HG03139 (cell line): Measurements from ENCODE around the gene ROCK2.

Experiments
- ATAC-seq: cut with Tn5 transposase; IDR thresholded peaks from one replicate; pipeline ENCODE4 v1.9.1; 2021; ENCODE audit not compliant: unreplicated experiment

Gene ROCK2

GRCh38 chr2:11312770-11313471, 31.5 kb downstream of the ROCK2 start:
- ATAC-seq = no peak

GRCh38 chr2:11311543-11311942, 32.9 kb downstream of the ROCK2 start:
- ATAC-seq = no peak

- no peak for ATAC-seq
Observed at GRCh38 chr2:11310212-11310611, 34.2 kb downstream of the ROCK2 start.

- no peak for ATAC-seq
Observed at GRCh38 chr2:11309706-11310105, 34.7 kb downstream of the ROCK2 start.

- ATAC-seq = no peak
Observed at GRCh38 chr2:11307764-11308415, 36.5 kb downstream of the ROCK2 start.

- ATAC-seq = no peak
Observed at GRCh38 chr2:11305958-11306357, 38.5 kb downstream of the ROCK2 start.

- no peak for ATAC-seq
Observed at GRCh38 chr2:11305338-11305737, 39.1 kb downstream of the ROCK2 start.

GRCh38 chr2:11304476-11304875, 40.0 kb downstream of the ROCK2 start:
- no peak for ATAC-seq

GRCh38 chr2:11303290-11304013, 41.0 kb downstream of the ROCK2 start:
- ATAC-seq = no peak

GRCh38 chr2:11299439-11299838, 45.0 kb downstream of the ROCK2 start:
- ATAC-seq = no peak

GRCh38 chr2:11298592-11298991, 45.8 kb downstream of the ROCK2 start:
- ATAC-seq = no peak

- ATAC-seq = no peak
Observed at GRCh38 chr2:11296401-11296800, 48.0 kb downstream of the ROCK2 start.

GRCh38 chr2:11292464-11293255, 51.8 kb downstream of the ROCK2 start:
- ATAC-seq = no peak

- no peak for ATAC-seq
Observed at GRCh38 chr2:11290713-11291112, 53.7 kb downstream of the ROCK2 start.

GRCh38 chr2:11290211-11290610, 54.2 kb downstream of the ROCK2 start:
- ATAC-seq = no peak

GRCh38 chr2:11288431-11288830, 56.0 kb downstream of the ROCK2 start:
- no peak for ATAC-seq

GRCh38 chr2:11286749-11287148, 57.7 kb downstream of the ROCK2 start:
- ATAC-seq = no peak

- ATAC-seq = no peak
Observed at GRCh38 chr2:11286323-11286722, 58.1 kb downstream of the ROCK2 start.

- no peak for ATAC-seq
Observed at GRCh38 chr2:11285499-11285898, 58.9 kb downstream of the ROCK2 start.

GRCh38 chr2:11281186-11281585, 63.2 kb downstream of the ROCK2 start:
- ATAC-seq = no peak

- no peak for ATAC-seq
Observed at GRCh38 chr2:11280713-11281112, 63.7 kb downstream of the ROCK2 start.
